Testis (tissue), 2 donors: ENCODE data around the gene MYOD1.

Source experiments
- POLR2A ChIP-seq: fragments of 450-650 bp; IDR thresholded peaks from one replicate; pipeline ENCODE4 v1.6.1; 2017; ENCODE audit warnings: antibody characterized with exemption, mild to moderate bottlenecking, moderate library complexity
- TF ChIP-seq, protein P1 (sequence below), 3 experiments: fragments of 450-650 bp in 2 of 3; fragments of 200-600 bp in 1 of 3; sonication (generic) in 1 of 3; IDR thresholded peaks; one replicate each; pipeline ENCODE4 v1.5.1; 2016 to 2019; ENCODE audit warnings: antibody characterized with exemption in 3 of 3, mild to moderate bottlenecking in 2 of 3, moderate library complexity in 1 of 3

DNA sequence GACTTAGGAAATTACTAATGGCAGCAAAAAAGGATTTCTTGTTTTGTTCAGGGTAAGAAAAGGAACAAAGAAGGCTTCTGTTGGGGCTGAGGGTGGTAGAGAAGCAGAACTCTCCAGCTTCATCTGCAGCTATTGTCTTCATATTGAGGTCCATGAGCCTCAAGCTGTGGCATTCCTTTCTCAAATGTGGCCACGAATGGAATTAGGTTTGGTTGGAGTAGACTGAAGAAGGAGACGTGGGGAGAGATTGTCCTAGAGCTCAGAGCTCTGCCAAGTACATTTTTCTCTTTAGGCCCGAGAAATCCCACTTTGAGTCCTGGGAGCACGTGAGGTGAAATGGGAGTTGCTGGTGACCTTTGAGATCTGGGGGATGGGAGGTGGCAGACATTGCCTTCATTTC is 25.8 kb upstream of the MYOD1 start:
- TF ChIP-seq, protein P1, sequence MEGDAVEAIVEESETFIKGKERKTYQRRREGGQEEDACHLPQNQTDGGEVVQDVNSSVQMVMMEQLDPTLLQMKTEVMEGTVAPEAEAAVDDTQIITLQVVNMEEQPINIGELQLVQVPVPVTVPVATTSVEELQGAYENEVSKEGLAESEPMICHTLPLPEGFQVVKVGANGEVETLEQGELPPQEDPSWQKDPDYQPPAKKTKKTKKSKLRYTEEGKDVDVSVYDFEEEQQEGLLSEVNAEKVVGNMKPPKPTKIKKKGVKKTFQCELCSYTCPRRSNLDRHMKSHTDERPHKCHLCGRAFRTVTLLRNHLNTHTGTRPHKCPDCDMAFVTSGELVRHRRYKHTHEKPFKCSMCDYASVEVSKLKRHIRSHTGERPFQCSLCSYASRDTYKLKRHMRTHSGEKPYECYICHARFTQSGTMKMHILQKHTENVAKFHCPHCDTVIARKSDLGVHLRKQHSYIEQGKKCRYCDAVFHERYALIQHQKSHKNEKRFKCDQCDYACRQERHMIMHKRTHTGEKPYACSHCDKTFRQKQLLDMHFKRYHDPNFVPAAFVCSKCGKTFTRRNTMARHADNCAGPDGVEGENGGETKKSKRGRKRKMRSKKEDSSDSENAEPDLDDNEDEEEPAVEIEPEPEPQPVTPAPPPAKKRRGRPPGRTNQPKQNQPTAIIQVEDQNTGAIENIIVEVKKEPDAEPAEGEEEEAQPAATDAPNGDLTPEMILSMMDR (IDR thresholded peaks at IDR 0.05) = no peak
- TF ChIP-seq POLR2A = no peak
